Measurements from ENCODE around the gene EPG5.
"Not testable (repeated sequence)": the region's sequence is repeated elsewhere in the genome, so short reads cannot be mapped to it uniquely, and the experiment has no call there.

Gene EPG5

GRCh38 chr18:45995461-45995860, 28.3 kb upstream of the EPG5 start:
- Mint-ChIP-seq H3K4me3 (no peak overlapping the region), H3K9me3 (no peaks in the 10 kb centered on the region), H3K27ac (no peak overlapping the region), H3K27me3 (no peaks in the 10 kb centered on the region), H3K36me3 (ENCODE audit: low read depth) (peaks cover 85% of the 10 kb centered on the region), H3K4me1 (ENCODE audit: low read depth) (peaks cover 18% of the 10 kb centered on the region)
- intact Hi-C loops (cut with micrococcal nuclease), result no loop called here

- peaks cover 89% of the 10 kb centered on the region for H3K36me3 Mint-ChIP-seq (ENCODE audit: low read depth)
- no peak overlapping the region for H3K27ac Mint-ChIP-seq
- peaks cover 6% of the 10 kb centered on the region for H3K4me1 Mint-ChIP-seq (ENCODE audit: low read depth)
- no peak overlapping the region for H3K4me3 Mint-ChIP-seq
- intact Hi-C loops (cut with micrococcal nuclease), result no loop called here
- H3K9me3 Mint-ChIP-seq, result no peaks in the 10 kb centered on the region
- no peaks in the 10 kb centered on the region for H3K27me3 Mint-ChIP-seq
These were observed 26.3 kb upstream of the EPG5 start for GRCh38 chr18:45993438-45993837.

- peaks cover 92% of the 10 kb centered on the region for H3K36me3 Mint-ChIP-seq (ENCODE audit: low read depth)
- H3K4me3 Mint-ChIP-seq; H3K4me1 Mint-ChIP-seq (ENCODE audit: low read depth); H3K9me3 Mint-ChIP-seq; intact Hi-C loops (cut with micrococcal nuclease); H3K27ac Mint-ChIP-seq; H3K27me3 Mint-ChIP-seq: not testable (repeated sequence)
These were observed 25.4 kb upstream of the EPG5 start for GRCh38 chr18:45992527-45992926.

- Mint-ChIP-seq H3K36me3 (ENCODE audit: low read depth) (peaks cover 94% of the 10 kb centered on the region), H3K27me3 (no peaks in the 10 kb centered on the region), H3K9me3 (no peaks in the 10 kb centered on the region), H3K4me1 (ENCODE audit: low read depth) (no peaks in the 10 kb centered on the region), H3K4me3 (no peak overlapping the region), H3K27ac (no peak overlapping the region)
- intact Hi-C loops (cut with micrococcal nuclease), result no loop called here
These were observed 24.7 kb upstream of the EPG5 start for GRCh38 chr18:45991788-45992187.

GRCh38 chr18:45984546-45985235, 17.6 kb upstream of the EPG5 start:
- Mint-ChIP-seq H3K4me3 (no peak overlapping the region), H3K4me1 (ENCODE audit: low read depth) (peaks cover 18% of the 10 kb centered on the region), H3K9me3 (no peaks in the 10 kb centered on the region), H3K36me3 (ENCODE audit: low read depth) (peaks cover 75% of the 10 kb centered on the region), H3K27me3 (no peaks in the 10 kb centered on the region), H3K27ac (no peak overlapping the region)
- intact Hi-C loops (cut with micrococcal nuclease), result loop anchor here (5.0 kb wide), 1 partner anchor 88 kb away; the partner anchor contains the start of gene PSTPIP2

DNA sequence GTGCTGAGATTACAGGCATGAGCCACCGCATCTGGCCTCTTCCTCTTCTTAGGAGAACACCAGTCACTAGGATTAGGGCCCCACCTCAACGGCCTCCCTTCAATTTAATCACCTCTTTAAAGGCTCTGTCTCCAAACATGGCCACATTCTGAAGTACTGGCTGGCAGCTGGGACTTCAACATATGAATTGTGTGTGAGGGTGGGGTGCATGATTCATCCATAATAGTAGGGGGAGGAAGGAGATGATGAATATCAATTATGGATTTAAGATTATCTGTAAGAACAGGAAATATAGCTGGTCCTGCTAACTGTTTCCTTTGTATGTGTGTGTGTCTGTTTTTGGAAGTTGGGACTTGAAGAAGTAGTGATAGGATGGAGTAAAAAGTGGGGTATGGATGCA, 14.7 kb upstream of the EPG5 start:
- Mint-ChIP-seq H3K4me1 (ENCODE audit: low read depth) (peaks cover 18% of the 10 kb centered on the region), H3K9me3 (no peaks in the 10 kb centered on the region), H3K27ac (no peak overlapping the region), H3K27me3 (no peaks in the 10 kb centered on the region), H3K4me3 (no peak overlapping the region), H3K36me3 (ENCODE audit: low read depth) (peaks cover 46% of the 10 kb centered on the region)
- intact Hi-C loops (cut with micrococcal nuclease), result loop anchor here (5.0 kb wide), 1 partner anchor 90 kb away; the partner anchor contains the start of gene PSTPIP2

DNA sequence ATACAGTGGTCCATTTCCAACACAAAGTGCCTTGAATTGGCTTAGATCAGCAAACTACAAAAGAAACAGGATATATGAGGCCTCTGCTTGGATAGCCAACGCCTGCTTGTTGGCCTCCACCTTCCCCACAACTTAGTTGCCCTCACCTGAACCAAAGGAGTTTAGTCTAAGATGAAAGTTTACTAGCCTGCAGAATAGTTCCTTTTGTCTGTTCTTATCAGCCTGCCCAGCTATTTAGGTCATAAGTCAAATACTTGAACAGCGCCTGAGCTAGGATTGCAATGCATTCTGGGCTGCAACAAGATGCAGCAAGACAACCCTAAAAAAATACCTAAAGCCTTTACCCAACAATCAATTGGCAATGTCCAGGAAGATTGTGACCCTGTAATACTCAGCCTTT, 13.1 kb upstream of the EPG5 start:
- Mint-ChIP-seq H3K4me3 (no peak overlapping the region), H3K27ac (no peak overlapping the region), H3K4me1 (ENCODE audit: low read depth) (peaks cover 18% of the 10 kb centered on the region), H3K9me3 (no peaks in the 10 kb centered on the region), H3K27me3 (no peaks in the 10 kb centered on the region), H3K36me3 (ENCODE audit: low read depth) (peaks cover 43% of the 10 kb centered on the region)
- intact Hi-C loops (cut with micrococcal nuclease), result loop anchor here (5.0 kb wide), 1 partner anchor 92 kb away; the partner anchor contains the start of gene PSTPIP2

DNA sequence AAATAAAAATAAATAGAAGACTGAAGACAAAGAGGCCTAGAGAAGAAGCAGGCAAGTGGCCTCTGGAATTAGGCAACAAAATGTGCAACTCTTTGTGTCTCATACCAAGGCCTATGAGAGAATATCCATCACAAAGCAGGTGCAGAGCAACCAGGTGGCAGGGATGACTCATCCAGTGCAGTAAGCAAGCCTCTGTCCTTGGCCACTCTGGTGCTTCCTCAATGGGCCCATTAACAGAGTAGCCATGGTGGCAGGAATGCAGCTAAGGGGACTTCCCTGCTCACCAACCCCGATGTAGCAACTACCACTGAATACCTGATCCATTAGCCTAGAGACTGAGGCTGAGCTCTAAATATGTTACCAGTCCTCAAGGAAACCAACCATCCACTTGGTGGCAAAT, 11.0 kb upstream of the EPG5 start:
- peaks cover 24% of the 10 kb centered on the region for H3K36me3 Mint-ChIP-seq (ENCODE audit: low read depth)
- H3K4me1 Mint-ChIP-seq (ENCODE audit: low read depth), result peaks cover 14% of the 10 kb centered on the region
- no peak overlapping the region for H3K4me3 Mint-ChIP-seq
- intact Hi-C loops (cut with micrococcal nuclease), result no loop called here
- H3K27ac Mint-ChIP-seq, result no peak overlapping the region
- H3K9me3 Mint-ChIP-seq, result no peaks in the 10 kb centered on the region
- H3K27me3 Mint-ChIP-seq, result no peaks in the 10 kb centered on the region

DNA sequence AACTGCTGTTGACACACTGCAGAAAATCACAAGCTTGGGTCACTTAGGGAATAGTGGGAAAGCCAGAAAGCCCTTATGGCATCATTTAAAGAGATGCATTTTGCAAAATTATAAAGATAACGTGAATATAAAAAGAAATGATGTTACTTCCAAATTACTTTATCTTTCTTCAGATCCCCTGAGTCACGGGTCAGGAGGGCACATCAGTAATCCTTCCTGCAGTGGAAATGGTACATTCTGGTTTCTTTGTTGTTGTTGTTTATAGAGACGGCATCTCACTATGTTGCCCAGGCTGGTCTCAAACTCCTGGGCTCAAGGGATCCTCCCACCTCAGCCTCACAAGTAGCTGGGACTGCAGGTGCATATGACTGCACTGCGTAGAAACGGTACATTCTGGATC, 9.8 kb upstream of the EPG5 start:
- Mint-ChIP-seq H3K36me3 (ENCODE audit: low read depth) (peaks cover 13% of the 10 kb centered on the region), H3K27me3 (no peaks in the 10 kb centered on the region), H3K4me1 (ENCODE audit: low read depth) (peaks cover 7% of the 10 kb centered on the region), H3K4me3 (no peak overlapping the region), H3K27ac (no peak overlapping the region), H3K9me3 (no peaks in the 10 kb centered on the region)
- intact Hi-C loops (cut with micrococcal nuclease), result no loop called here

DNA sequence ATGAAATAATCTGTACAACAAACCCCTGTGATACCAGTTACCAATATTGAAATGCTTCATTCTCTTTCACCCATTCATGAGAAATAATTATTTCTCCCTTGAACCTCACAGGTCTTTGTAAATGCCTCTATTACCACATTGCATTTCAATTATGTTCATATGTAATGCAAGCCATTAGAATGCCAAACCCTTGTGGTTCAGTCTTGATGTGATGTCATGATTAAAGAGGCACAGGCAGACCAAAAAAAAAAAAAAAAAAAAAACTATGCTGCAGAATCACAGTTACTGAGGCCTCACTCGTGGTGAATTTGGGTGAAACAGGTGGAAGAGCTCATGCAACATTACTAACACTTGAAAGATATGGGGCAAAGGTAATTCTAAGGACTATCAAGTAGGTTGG, 9.4 kb upstream of the EPG5 start:
- intact Hi-C loops (cut with micrococcal nuclease), result no loop called here
- no peaks in the 10 kb centered on the region for H3K9me3 Mint-ChIP-seq
- peaks cover 9% of the 10 kb centered on the region for H3K36me3 Mint-ChIP-seq (ENCODE audit: low read depth)
- H3K27ac Mint-ChIP-seq, result no peak overlapping the region
- no peak overlapping the region for H3K4me3 Mint-ChIP-seq
- peaks cover 3% of the 10 kb centered on the region for H3K4me1 Mint-ChIP-seq (ENCODE audit: low read depth)
- no peaks in the 10 kb centered on the region for H3K27me3 Mint-ChIP-seq

DNA sequence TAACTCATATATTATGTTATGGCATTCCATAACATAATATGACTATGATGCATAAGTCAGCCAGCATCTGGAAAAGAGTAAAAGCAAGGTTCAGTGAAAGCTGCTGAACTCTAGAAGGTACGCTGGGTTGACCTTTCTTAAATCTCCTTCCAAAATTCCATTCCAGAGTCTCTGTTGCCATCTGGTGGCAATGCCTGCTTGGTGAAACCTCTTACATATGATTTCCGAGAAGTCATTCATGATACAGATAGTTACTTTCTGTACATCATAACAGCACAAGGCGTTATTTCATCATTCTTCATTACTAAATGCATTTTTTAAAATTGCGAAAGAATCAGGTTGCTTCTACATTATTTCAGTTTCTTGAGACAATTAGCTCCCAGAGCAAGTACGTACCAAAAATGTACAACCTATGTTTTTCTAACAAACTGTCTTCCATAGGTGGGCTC, 7.0 kb upstream of the EPG5 start:
- H3K36me3 Mint-ChIP-seq (ENCODE audit: low read depth), result no peaks in the 10 kb centered on the region
- intact Hi-C loops (cut with micrococcal nuclease), result loop anchor here (1.0 to 5.0 kb wide), 2 partner anchors 283 to 307 kb away; no protein-coding TSS in a partner anchor
- H3K9me3 Mint-ChIP-seq, result no peaks in the 10 kb centered on the region
- no peaks in the 10 kb centered on the region for H3K4me1 Mint-ChIP-seq (ENCODE audit: low read depth)
- no peaks in the 10 kb centered on the region for H3K27me3 Mint-ChIP-seq
- no peak overlapping the region for H3K4me3 Mint-ChIP-seq
- H3K27ac Mint-ChIP-seq, result no peak overlapping the region

DNA sequence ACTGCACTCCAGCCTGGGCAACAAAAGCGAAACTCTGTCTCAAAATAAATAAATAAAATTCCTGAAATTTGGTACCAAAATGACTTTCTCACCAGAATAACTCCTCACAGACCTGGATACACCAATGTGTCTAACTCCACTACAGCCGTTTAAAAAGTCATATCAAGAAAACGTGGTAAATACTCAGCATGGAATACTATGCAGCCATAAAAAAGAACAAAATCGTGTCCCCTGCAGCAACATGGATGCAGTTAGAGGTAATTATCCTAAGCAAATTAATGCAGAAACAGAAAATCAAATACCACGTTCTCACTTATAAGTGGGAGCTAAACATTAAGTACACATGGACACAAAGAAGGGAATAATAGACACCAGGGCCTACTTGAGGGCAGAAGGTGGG, 2.2 kb downstream of the EPG5 start:
- Mint-ChIP-seq H3K4me1 (ENCODE audit: low read depth) (peaks cover 37% of the 10 kb centered on the region), H3K36me3 (ENCODE audit: low read depth) (peaks cover 49% of the 10 kb centered on the region)
- H3K9me3 Mint-ChIP-seq; H3K27ac Mint-ChIP-seq; H3K27me3 Mint-ChIP-seq; intact Hi-C loops (cut with micrococcal nuclease); H3K4me3 Mint-ChIP-seq: not testable (repeated sequence)

- H3K4me1 Mint-ChIP-seq (ENCODE audit: low read depth), result peaks cover 43% of the 10 kb centered on the region
- peaks cover 49% of the 10 kb centered on the region for H3K36me3 Mint-ChIP-seq (ENCODE audit: low read depth)
- no peaks in the 10 kb centered on the region for H3K9me3 Mint-ChIP-seq
- intact Hi-C loops (cut with micrococcal nuclease), result no loop called here
- H3K27me3 Mint-ChIP-seq, result no peaks in the 10 kb centered on the region
- H3K27ac Mint-ChIP-seq, result peak overlapping the region; percentile 74
- H3K4me3 Mint-ChIP-seq, result no peak overlapping the region
These were observed 4.3 kb downstream of the EPG5 start for GRCh38 chr18:45962866-45963265.

- peaks cover 47% of the 10 kb centered on the region for H3K36me3 Mint-ChIP-seq (ENCODE audit: low read depth)
- intact Hi-C loops (cut with micrococcal nuclease), result no loop called here
- H3K9me3 Mint-ChIP-seq, result no peaks in the 10 kb centered on the region
- no peak overlapping the region for H3K27ac Mint-ChIP-seq
- peaks cover 39% of the 10 kb centered on the region for H3K4me1 Mint-ChIP-seq (ENCODE audit: low read depth)
- H3K4me3 Mint-ChIP-seq, result no peak overlapping the region
- H3K27me3 Mint-ChIP-seq, result no peaks in the 10 kb centered on the region
These were observed 4.7 kb downstream of the EPG5 start for GRCh38 chr18:45962461-45962860.

DNA sequence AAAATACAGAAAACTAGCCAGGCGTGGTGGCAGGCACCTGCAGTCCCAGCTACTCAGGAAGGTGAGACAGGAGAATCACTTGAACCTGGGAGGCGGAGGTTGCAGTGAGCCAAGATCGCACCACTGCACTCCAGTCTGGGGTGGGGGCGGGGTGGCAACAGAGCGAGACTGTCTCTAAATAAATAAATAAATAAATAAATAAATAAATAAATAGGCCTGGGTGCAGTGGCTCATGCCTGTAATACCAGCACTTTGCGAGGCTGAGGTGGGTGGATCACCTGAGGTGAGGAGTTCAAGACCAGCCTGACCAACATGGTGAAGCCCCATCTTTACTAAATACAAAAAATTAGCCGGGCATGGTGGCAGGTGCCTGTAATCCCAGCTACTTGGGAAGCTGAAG, 7.6 kb downstream of the EPG5 start:
- not testable (repeated sequence) for H3K27me3 Mint-ChIP-seq
- H3K36me3 Mint-ChIP-seq (ENCODE audit: low read depth), result peaks cover 46% of the 10 kb centered on the region
- peaks cover 37% of the 10 kb centered on the region for H3K4me1 Mint-ChIP-seq (ENCODE audit: low read depth)

More for the DNA sequence above, 7.6 kb downstream of the EPG5 start:
- H3K27ac Mint-ChIP-seq; intact Hi-C loops (cut with micrococcal nuclease); H3K4me3 Mint-ChIP-seq; H3K9me3 Mint-ChIP-seq: not testable (repeated sequence)
